Activated effector memory CD4-positive, alpha-beta T cell treated with anti-CD3 and anti-CD28 coated beads, Interleukin-2, amount 50 U/mL, for 16 hours (primary cell): ENCODE data around the gene ARSD.
"Not testable (repeated sequence)": the region's sequence is repeated elsewhere in the genome, so short reads cannot be mapped to it uniquely, and the experiment has no call there.

ENCODE experiments used
- DNase-seq: peaks from one replicate; pipeline ENCODE4 v3.0.0-alpha.2; 2020

Gene ARSD

DNA sequence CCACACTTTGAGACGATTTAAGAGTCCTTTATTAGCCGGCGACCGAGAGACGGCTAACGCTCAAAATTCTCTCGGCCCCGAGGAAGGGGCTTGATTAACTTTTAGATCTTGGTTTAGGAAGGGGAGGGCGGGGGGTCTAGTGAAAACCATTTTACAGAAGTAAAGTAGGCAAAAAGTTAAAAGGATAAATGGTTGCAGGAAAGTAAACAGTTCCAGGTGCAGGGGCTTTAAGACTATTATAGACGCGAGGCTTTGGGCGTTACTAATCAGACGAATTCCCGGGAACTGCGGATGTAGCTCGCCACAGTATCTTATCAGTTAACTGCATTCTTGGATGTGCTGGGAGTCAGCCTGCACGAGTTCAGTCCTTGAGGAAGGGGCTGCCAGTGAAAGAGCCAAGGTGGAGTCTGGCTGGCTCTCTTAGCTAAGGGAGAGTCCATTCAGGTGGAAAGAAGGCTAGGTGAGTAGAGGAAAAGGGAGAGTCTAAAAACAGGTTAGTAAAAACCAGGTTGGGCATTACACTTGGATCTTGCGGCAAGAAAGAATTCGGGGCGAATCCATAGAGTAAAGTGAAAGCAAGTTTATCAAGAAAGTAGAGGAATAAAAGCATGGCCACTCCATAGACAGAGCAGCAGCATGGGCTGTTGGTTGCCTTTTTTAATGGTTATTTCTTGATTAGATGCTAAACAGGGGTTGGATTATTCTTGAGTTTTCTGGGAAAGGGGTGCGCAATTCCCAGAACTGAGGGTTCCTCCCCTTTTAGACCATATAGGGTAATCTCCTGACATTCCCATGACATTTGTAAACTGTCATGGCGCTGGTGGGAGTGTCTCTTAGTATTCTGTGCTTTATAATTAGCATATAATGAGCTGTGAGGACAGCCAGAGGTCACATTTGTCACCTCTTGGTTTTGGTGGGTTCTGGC, 38.3 kb downstream of the ARSD start:
- DNase-seq, result not testable (repeated sequence)

DNA sequence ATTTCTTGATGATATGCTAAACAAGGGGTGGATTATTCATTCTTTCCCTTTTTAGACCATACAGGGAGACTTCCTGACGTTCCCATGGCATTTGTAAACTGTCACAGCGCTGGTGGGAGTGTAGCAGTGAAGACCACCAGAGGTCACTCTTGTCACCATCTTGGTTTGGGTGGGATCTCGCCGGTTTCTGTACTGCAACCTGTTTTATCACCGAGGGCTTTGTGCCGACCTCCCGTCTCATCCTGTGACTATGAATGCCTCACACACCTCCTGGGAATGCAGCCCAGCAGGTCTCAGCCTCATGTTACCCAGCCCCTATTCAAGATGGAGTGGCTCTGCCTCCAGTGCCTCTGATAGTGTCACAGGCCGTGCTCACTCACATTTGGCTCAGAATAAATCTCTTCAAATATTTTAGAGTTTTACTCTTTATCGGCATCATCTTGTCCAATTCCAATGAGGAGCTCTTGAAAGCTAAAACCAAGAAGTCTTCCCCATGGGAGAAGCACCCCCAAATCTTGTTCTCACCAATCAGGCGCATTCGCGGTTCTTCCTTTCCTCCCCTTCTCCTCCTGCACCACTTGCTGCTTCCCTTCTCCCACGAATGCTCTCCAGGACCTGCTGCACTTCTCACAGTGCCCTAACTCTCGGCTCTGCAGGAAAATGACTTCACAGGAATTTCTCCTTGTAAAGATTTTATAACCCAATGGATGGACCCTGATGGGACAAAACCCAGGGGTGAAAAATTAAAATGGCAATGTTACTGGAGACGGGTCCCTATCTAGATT, 39.2 kb downstream of the ARSD start:
- not testable (repeated sequence) for DNase-seq

DNA sequence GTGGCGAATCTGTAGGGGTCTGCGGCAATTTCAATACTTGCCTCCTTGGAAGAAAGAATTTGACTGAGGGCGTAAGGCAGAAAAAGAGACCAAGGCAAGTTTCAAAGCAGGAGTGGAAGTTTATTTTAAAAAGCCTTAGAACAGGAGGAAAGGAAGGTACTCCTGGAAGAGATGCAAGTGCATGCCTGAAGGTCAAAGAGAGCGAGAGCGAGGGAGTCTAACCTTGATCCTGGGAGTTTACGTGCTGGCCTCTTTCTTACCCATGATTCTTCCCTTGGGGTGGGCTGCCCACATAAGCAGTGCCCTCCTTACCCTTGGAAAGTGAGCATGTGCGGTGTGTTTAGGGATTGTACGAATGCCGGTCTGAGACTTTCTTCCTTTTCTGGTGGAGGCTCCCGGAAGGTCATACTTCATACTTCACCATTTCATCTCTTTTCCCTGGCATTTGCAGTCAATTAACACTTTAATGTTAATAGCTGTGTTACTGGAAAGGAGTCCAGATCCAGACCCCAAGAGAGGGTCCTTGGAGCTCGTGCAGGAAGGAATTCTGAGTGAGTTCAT, 40.0 kb downstream of the ARSD start:
- DNase-seq, result no peak

DNA sequence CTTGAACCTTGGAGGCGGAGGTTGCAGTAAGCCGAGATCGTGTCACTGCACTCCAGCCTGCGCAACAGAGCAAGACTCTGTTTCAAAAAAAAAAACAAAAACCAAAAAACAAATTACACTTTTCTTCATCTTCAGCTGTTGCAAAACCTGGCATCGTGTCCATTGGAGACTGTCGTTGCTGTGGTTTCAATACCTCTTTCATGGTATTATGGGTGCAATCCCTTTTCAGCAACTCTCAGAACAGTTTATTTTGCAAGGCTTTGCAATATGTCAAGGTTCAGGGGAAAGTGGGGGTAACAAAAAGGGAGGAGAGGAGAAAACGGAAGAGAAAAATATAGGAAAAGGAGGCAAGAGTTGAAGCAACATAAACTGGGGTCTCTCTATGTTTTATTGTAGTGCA, 40.8 kb downstream of the ARSD start:
- no peak for DNase-seq

DNA sequence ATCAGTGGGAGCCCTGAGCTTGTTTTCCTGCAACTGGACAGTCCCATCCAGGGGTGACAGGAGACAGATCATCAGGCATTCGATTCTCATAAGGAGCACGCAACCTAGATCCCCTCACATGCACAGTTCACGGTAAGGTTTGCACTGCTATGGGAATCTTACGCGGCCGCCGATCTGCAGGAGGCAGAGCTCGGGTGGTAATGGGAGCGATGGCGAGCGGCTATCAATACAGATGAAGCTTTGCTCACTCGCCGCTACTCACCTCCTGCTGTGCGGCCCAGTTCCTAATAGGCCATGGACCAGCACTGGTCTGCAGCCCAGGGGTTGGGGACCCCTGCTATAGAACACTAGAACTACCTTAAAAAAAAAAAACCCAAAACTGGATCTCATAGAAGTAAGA, 45.4 kb downstream of the ARSD start:
- DNase-seq, result no peak

DNA sequence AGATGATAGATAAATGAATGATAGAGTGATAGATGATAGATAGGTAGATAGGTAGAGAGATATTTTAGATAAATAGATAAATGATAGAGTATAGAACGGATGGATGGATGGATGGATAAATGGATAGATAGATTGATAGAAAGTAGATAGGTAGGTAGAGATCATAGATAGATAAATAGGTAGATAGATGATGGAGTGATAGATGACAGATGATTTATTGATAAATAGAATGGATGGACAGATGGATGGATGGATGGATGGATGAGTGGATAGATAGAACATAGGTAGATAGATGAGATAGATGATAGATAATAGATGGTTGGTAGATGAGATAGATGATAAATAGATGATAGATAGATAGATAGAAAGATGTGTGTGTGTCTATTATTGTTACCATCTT, 49.5 kb downstream of the ARSD start:
- DNase-seq, result no peak

DNA sequence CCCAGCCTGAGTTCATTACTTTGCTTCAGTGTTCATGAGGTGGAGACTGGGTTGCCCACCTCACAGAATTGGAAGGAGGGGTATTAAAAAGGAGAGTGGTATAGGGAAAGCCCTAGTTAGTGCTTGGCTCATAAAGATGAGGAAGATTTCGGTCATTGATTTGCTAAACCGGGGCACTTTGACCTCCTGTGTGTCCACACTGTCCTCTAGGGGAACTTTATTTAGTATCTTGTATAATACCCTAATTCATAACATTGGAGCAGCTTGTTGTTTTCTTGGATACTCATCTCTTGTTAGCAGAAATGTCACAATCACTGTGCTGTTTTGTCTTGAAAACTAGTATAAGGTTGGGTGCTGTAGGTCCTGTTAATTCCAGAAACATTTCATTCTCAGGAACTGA, 50.6 kb downstream of the ARSD start:
- DNase-seq, result no peak

DNA sequence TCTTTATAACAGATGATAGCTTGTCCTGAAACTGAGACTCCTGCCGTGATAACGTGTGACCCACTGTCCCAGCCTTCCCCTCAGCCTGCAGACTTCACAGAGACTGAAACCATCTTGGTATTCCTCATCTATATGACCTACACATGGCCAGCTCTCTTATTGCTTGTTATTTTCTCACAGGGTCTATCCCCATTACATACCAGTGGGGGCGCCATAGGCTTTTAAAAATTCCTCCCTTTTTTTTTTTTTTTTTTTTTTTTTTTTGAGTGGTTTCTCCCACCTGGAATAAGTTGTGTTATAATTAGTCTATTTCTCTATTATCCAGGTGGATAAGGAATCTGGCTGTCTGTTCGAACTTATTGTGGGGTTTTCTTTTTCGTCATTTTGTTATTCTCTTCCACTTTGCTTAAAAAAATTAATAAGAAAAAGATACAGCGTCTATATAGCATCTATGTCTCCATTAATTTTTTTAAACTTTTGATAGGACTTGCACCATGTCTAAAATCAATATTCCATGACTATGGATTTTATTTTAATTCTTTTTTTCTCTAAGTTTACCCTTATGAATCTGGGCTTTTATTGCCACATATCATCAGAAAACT, 53.2 kb downstream of the ARSD start:
- DNase-seq, result no peak

DNA sequence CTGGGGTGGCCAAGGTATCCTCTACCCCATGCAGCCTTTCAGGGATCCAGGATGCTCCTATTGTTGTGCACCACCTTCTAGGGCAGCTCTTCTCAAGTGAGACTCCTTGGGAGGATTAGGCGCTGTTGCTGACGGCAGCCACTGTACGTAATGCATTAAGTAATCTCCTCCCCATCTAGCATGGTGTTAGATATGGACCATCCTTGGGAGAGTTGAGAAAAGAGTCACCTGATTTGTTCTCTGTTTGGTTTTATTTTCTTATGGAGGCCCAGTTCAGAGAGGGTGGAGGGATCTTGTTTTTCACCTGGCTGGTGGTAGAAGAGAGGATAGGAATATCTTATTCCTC, 54.0 kb downstream of the ARSD start:
- no peak for DNase-seq

DNA sequence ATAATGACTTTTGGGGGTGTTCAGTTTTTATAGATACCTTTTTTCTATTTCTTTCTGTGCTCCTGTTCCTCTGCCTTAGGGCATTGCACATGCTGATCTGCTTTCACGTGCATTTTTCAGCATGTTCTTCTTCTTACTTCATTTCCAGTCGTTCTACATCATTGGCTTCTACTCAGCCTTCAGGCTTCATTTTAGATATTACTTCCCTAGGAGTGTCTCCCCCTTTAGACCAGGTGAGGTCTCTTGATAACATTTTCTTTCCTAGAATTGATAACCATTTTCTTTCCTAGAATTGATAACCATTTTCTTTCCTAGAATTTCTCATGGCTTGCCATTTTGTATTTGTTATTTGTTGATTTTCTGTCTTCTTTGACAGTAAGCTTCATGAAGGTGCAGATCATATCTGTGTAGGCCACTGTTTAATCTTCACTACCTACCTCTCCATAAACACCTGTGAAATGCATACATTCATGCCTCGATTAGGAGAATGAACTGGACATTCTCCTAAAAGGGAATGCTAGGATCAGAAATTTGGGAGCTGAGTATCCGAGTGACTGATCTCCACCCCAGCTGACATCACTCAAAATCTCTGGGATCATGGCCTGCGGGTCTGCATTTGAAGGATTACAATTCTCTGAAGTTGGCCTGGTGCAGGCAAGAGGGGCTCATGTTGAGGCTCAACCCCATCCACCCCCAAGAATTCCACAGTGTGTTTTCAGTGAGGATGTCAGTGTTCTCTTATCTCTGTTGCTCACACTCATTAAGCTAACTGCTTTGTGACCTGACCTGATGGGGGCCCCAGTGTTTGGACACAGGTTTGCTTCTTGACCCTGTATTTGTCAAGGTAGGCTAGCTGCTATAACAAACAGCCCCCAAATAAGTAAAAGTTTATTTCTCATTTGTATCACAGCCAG, 54.7 kb downstream of the ARSD start:
- DNase-seq, result no peak

DNA sequence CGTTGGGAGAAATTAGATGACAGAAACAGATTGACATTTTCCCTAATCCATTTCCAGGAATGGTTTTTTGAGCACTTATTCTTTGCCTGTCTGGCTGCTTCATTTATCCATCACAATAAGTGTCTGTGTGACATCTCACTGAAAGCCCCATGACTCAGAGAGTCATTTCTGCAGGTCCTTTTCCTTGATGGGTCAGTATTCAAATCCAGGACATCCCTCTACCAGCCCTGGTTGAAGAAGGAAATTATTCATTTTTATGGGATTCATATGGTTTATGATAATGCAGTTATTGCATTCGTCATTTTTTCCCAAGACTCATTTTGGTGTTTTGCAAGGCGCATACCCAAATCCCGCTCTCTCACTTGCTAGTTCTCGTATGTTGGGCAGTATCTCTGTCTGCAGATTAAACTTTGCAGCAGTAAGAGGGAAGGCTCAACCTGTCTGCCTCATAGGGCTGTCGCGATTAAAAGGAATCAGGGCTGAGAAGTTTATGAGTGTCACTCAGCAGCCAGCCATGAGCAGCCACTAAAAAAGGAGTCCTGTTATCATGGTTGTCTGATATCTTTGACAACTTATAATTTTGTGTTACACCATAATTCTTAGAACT, 56.4 kb downstream of the ARSD start:
- no peak for DNase-seq

DNA sequence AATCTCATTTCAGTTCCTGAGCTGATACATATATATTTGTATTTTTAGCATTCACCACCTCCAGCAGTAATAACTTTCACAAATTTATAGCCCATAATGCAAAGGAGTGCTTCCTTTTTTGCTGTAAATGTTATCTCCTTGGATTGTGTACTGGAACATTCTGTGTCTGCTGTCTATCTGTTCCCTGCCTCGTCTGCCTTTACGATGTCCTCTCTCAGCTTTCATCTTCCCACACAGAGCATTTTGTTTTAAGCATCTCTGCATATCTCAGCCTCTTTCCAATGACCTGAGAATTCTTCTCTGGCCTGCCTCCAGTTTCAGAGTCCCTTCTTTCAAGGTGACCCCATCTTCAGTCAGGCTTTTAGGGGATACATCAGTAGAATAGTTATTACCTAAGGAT, 57.3 kb downstream of the ARSD start:
- no peak for DNase-seq

DNA sequence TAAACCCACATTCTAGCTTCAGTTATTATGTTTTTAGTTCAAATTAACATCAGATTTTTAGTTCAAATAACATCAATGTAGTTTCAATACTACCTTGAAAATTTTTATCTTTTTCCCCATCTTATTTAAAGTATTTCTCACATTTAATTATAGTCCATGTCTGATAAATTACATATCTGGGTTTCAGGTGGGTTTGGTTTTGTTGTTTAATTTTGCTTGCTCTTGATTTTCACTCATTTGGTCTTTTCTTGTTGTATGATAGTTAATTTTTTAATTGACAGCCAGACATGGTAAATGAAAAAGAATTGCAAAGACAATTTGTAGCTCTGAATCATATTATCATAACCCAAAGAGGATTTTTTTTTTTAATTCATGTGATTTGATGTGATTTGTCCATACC, 58.5 kb downstream of the ARSD start:
- DNase-seq, result no peak

DNA sequence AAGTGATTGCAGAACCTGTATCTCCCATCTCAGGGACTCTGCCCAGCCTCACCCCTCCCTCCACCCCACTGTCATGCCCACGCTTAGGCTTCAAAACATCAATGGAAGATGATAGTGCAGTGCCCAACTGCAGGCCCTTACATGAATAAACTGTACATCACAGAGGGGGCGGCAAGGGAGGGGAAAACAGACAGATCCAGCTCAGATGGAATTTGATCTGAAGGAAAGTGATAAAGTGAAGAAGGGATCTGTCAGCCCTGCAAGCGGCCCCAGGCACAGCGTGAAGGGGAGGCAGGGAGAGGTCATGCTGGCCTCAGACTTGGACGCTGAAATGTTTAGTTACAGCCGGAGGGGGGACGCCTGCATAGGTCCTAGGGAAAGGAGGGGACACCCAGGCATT, 61.9 kb downstream of the ARSD start:
- no peak for DNase-seq

DNA sequence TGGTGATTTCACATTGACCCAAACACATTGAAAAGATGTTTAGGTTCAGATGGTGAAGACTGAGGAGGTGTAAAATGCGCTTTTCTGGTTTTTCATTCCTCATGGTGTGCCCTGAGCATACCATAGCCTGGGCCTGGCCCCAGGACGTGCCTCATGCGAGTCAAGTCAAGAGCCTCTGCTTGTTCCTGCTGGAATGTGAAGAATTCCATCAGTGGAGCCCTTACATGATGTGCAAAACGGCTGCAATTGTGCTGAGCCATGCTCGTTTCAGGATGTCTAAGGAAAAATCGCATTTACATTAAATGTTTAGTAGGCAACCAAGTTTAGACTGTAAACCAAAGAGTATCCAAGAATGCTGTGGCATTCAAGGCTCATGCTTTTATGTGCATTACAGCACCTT, 65.5 kb downstream of the ARSD start:
- DNase-seq, result no peak

DNA sequence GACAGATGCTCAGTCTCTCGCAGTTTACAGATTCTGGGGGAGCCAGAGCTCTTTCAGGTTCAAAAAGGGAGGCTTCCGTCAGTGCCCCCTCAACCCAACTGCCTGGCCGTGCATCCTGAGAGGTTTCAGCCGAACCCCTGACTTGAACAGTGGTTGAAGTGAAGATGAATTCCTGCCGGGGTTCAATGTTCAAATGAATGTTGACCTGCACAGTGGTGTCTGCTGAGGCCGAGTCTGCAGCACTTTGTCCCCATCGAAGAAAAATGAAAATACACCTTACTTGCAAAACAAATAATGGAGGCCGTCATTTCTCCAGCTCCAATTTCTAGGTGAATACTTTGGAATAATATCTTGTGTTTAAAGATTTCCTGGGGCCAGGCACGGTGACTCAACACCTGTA, 66.7 kb downstream of the ARSD start:
- DNase-seq, result no peak

DNA sequence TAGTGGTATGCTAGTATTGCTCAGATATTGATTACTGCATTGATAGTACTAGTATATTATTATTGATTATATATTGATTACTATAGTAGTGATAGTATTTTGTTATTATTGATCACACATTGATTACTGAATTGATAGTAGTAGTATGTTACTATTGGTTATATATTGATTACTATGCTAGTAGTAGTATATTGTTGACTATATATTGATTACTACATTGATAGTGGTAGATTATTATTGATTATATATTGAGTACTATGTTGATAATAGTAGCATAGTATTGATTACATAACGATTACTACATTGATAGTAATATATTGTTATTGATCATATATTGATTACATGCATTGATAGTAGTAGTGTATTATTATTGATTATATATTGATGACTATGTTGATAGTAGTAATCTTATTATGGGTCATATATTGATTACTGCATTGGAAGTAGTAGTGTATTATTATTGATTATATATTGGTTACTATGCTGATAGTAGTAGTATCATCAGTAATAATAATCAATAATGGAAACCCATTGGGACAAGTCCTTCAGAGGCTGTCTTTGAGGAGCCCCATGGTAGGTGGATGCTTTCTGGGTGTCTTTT, 69.8 kb downstream of the ARSD start:
- no peak for DNase-seq

DNA sequence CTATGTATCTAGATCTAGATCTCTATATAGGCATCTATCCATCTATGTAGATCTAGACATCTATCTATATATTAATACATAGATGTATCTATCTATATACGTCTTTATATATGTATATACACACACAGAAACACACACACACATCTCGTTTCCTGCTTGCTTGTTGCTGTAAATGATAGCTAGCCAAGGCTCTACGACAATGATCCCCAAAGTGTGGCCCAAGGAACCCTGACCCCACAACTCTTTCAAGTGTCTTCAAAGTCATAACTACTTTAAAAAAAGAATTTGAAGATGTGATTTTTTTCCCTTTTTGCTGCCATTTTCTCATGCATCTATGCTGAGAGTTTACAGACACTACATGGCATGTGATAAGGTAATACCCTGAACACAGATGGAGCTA, 71.6 kb downstream of the ARSD start:
- DNase-seq, result no peak

DNA sequence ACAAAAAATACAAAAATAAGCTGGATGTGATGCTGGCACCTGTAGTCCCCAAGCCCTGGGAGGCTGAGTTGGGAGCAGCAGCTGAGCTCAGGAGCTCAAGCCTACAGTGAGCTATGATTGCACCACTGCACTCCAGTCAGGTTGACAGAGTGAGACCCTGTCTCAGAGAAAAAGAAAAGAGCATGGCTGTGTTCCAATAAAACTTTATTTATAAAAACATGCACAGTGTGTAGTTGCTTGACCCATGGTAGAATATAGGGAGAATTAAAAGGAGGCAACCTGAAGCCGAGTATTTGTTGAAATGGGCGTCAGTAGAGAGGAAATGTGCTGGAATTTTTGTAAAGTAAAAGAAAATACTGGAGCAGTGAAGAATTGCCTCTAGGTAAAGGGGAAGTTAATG, 73.4 kb downstream of the ARSD start:
- DNase-seq, result no peak

DNA sequence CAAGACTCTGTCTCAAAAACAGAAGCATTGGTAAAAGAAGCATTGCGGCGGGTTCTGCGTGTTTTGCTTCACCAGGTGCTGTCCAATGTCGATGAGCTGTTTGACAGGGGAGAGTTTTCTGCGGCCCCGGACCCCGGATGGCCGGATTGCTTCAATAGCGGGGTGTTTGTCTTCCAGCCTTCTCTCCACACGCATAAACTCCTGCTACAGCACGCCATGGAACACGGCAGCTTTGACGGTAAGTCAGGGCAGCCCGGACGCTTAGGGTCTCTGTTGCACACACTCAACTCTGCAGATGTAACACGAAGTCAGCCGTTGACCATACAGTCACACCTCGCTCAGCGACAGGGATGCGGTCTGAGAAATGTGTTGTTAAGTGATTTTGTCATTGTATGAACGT, 74.2 kb downstream of the ARSD start:
- no peak for DNase-seq
